GM23338 (cell line): ENCODE results near the gene TSPAN4. TPM values are rescaled to one million over a fixed set of nuclear protein-coding genes. Genes with fewer than 3 reads are reported as not detected.

Experiments
- ATAC-seq: fragments of 200-7000 bp; cut with Tn5 transposase; 3 replicates; pipeline ENCODE4 v1.9.1; 2020
- DNase-seq: peaks from one replicate; pipeline ENCODE4 v3.0.0-alpha.2; 2015; ENCODE audit warnings: low spot score
- H2AFZ ChIP-seq: fragments of 200-600 bp; sonication (generic); 2 replicates; pipeline ENCODE4 v1.8.0; 2016; ENCODE audit warnings: antibody characterized with exemption, mild to moderate bottlenecking, moderate library complexity
- H3F3A ChIP-seq: fragments of 200-600 bp; sonication (generic); replicated peaks from 2 replicates; pipeline ENCODE4 v1.8.0; 2017; ENCODE audit warnings: antibody characterized with exemption, mixed run types, low read depth
- H3K27ac ChIP-seq: fragments of 200-600 bp; sonication (generic); 2 replicates; pipeline ENCODE4 v1.6.1; 2016; ENCODE audit warnings: low read depth
- H3K27me3 ChIP-seq: fragments of 200-600 bp; sonication (generic); 2 replicates; pipeline ENCODE4 v1.8.0; 2016; ENCODE audit warnings: mild to moderate bottlenecking, mixed run types, moderate library complexity; ENCODE audit not compliant: insufficient read depth
- H3K36me3 ChIP-seq: fragments of 200-600 bp; sonication (generic); 2 replicates; pipeline ENCODE4 v1.8.0; 2016; ENCODE audit warnings: mild to moderate bottlenecking; ENCODE audit not compliant: insufficient read depth
- H3K4me1 ChIP-seq: fragments of 200-600 bp; sonication (generic); 2 replicates; pipeline ENCODE4 v1.8.0; 2016; ENCODE audit warnings: mild to moderate bottlenecking, moderate library complexity; ENCODE audit not compliant: insufficient read depth
- H3K4me2 ChIP-seq: fragments of 200-600 bp; sonication (generic); 2 replicates; pipeline ENCODE4 v1.7.1; 2017; ENCODE audit warnings: mixed run types
- H3K4me3 ChIP-seq: fragments of 200-600 bp; sonication (generic); 2 replicates; pipeline ENCODE4 v1.6.1; 2016; ENCODE audit warnings: mixed run types
- H3K79me2 ChIP-seq: fragments of 200-600 bp; sonication (generic); replicated peaks from 2 replicates; pipeline ENCODE4 v1.8.0; 2017; ENCODE audit warnings: mild to moderate bottlenecking; ENCODE audit not compliant: insufficient read depth
- H3K9me2 ChIP-seq: fragments of 200-600 bp; sonication (generic); 2 replicates; pipeline ENCODE4 v1.8.0; 2017; ENCODE audit not compliant: insufficient read depth
- H4K20me1 ChIP-seq: fragments of 200-600 bp; sonication (generic); replicated peaks from 2 replicates; pipeline ENCODE4 v1.8.0; 2017; ENCODE audit warnings: mild to moderate bottlenecking; ENCODE audit not compliant: insufficient read depth
- H3K27ac Mint-ChIP-seq: 2 replicates; pipeline ENCODE4 v1.8.0; 2020; ENCODE audit warnings: inconsistent platforms, mild to moderate bottlenecking, moderate library complexity, mixed read lengths
- H3K27me3 Mint-ChIP-seq: 3 replicates; pipeline ENCODE4 v1.8.0; 2022; ENCODE audit warnings: low read depth, mild to moderate bottlenecking, moderate library complexity, mixed read lengths, inconsistent platforms; ENCODE audit not compliant: insufficient read depth, poor library complexity
- H3K36me3 Mint-ChIP-seq: 3 replicates; pipeline ENCODE4 v1.8.0; 2021; ENCODE audit warnings: low read depth, mild to moderate bottlenecking, inconsistent platforms, moderate library complexity, mixed read lengths
- H3K4me1 Mint-ChIP-seq: 3 replicates; pipeline ENCODE4 v1.8.0; 2020; ENCODE audit warnings: mild to moderate bottlenecking, inconsistent platforms, mixed read lengths
- H3K4me3 Mint-ChIP-seq: 3 replicates; pipeline ENCODE4 v1.8.0; 2021; ENCODE audit warnings: moderate library complexity, mild to moderate bottlenecking, inconsistent platforms, mixed read lengths
- H3K9me3 Mint-ChIP-seq: 3 replicates; pipeline ENCODE4 v1.8.0; 2020; ENCODE audit warnings: moderate library complexity, mild to moderate bottlenecking, inconsistent platforms, mixed read lengths
- CREB1 ChIP-seq: fragments of 250-450 bp; sonication (Bioruptor Pico); IDR thresholded peaks from 2 replicates; pipeline ENCODE4 v1.5.0; 2020; ENCODE audit warnings: low read depth, mild to moderate bottlenecking, moderate library complexity
- EZH2 ChIP-seq: fragments of 200-600 bp; sonication (generic); IDR thresholded peaks from one replicate; pipeline ENCODE4 v1.8.0; 2017; ENCODE audit warnings: antibody characterized with exemption, mild to moderate bottlenecking, low read depth; ENCODE audit not compliant: unreplicated experiment
- EZH2phosphoT487 ChIP-seq: fragments of 200-600 bp; sonication (generic); IDR thresholded peaks from one replicate; pipeline ENCODE4 v1.8.1; 2018; ENCODE audit warnings: antibody characterized with exemption; ENCODE audit not compliant: unreplicated experiment
- JUNB ChIP-seq: IDR thresholded peaks from one replicate; pipeline ENCODE4 v1.6.1; 2016; ENCODE audit warnings: antibody characterized with exemption; ENCODE audit not compliant: unreplicated experiment
- NANOG ChIP-seq: IDR thresholded peaks from 2 replicates; pipeline ENCODE4 v1.6.1; 2016; ENCODE audit warnings: antibody characterized with exemption, borderline replicate concordance
- POLR2AphosphoS5 ChIP-seq: IDR thresholded peaks from 2 replicates; pipeline ENCODE4 v1.6.1; 2016; ENCODE audit warnings: antibody characterized with exemption, low read depth
- STAT1 ChIP-seq: IDR thresholded peaks from one replicate; pipeline ENCODE4 v1.6.1; 2016; ENCODE audit warnings: antibody characterized with exemption; ENCODE audit not compliant: unreplicated experiment
- ZNF114 ChIP-seq: fragments of 250-450 bp; sonication (Bioruptor Pico); IDR thresholded peaks from 2 replicates; pipeline ENCODE4 v1.5.0; 2020; ENCODE audit warnings: mild to moderate bottlenecking, moderate library complexity
- ZNF331 ChIP-seq: fragments of 250-450 bp; sonication (Bioruptor Pico); IDR thresholded peaks from 2 replicates; pipeline ENCODE4 v1.5.0; 2020; ENCODE audit warnings: low read depth, mild to moderate bottlenecking, moderate library complexity
- polyA plus RNA-seq: library from polyadenylated mRNA; unstranded; fragments of >200 nt; fragmentation: Nextera tagmentation; extraction: Ambion mirVana; gene quantifications from 2 replicates; pipeline ENCODE4 v1.2.1, GENCODE V29; 2016
- total RNA-seq: library from RNA; depleted of rRNA; stranded (reverse); fragments of >200 nt; shearing (Covaris generic); gene quantifications from 2 replicates; pipeline ENCODE4 v1.2.3, GENCODE V29; 2014
- TF ChIP-seq, protein P1 (sequence below): IDR thresholded peaks from 2 replicates; pipeline ENCODE4 v1.6.1; 2016; ENCODE audit warnings: antibody characterized with exemption
- TF ChIP-seq, protein P2 (sequence below), 2 experiments: fragments of 200-600 bp in 1 of 2; sonication (generic) in 1 of 2; conservative IDR thresholded peaks; 2 replicates each; pipeline versions ENCODE4 v1.5.1 to v1.6.1; 2016 to 2017; ENCODE audit warnings: antibody characterized with exemption in 2 of 2, low read depth in 2 of 2, mild to moderate bottlenecking in 2 of 2, moderate library complexity in 1 of 2
- TF ChIP-seq, protein P3 (sequence below): IDR thresholded peaks from one replicate; pipeline ENCODE4 v1.6.1; 2018; ENCODE audit warnings: antibody characterized with exemption; ENCODE audit not compliant: unreplicated experiment
- TF ChIP-seq, protein P4 (sequence below): fragments of 250-450 bp; sonication (Bioruptor Pico); IDR thresholded peaks from 2 replicates; pipeline ENCODE4 v1.5.0; 2020; ENCODE audit warnings: mild to moderate bottlenecking, moderate library complexity

The TSPAN4 gene
- total and polyA plus RNA-seq, 2 experiments from 2014 or later: 76.8 to 150 TPM

DNA sequence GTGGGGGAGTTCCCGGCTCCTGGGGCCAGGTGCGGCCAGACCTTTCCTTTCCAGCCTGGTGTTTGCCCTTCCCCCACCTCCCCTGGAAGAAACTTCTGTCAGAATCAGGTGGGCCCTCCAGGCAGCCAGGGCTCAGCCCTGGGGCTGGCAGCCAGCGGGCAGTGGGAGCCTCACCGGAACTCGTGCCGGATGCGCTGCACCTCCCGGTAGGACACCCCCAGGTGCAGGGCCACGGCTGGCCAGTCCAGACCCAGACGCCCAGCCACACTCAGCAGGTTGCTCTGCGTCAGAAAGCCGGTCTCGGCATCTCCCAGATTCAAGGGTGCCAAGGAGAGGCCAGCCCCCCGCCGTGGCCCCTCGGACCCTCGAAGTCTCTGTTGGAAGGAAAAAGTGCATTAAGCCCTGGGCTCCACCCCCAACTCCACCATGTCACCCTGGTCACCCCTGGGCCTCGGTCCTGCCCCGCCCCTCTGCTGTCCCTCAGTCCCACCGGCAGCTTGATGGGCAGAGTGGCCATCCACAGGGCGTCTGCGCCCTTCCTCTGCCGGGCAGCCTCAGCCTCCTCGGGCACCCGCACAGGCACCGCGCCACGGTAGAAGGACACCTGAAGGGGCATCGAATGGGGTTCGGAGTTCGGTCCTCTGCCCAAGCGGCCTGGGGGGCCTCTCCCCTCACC is 42.9 kb upstream of the TSPAN4 start:
- Histone ChIP-seq H3K79me2 (no peaks in the 10 kb centered on the region; the same call in 1 of the 2 replicates), H4K20me1 (no peaks in the 10 kb centered on the region), H3K27ac (no peak overlapping the region), H3K4me2 (no peak overlapping the region), H3K9me2 (no peaks in the 10 kb centered on the region), H3K4me1 (peaks cover 15% of the 10 kb centered on the region; the same call in 1 of the 2 replicates), H3K4me3 (no peak overlapping the region), H3K36me3 (no peaks in the 10 kb centered on the region), H3F3A (peaks cover 14% of the 10 kb centered on the region; the same call in 1 of the 2 replicates), H3K27me3 (no peaks in the 10 kb centered on the region), H2AFZ (no peak overlapping the region)
- peaks cover 14% of the 10 kb centered on the region; the same call in 2 of the 3 replicates for H3K4me1 Mint-ChIP-seq
- TF ChIP-seq EZH2phosphoT487 (no peak), CREB1 (CRISPR knock-in tag) (no peak), POLR2AphosphoS5 (no peak), JUNB (no peak), NANOG (no peak), ZNF331 (CRISPR knock-in tag) (no peak), ZNF114 (CRISPR knock-in tag) (no peak), STAT1 (no peak), EZH2 (no peak)
- TF ChIP-seq, protein P1, sequence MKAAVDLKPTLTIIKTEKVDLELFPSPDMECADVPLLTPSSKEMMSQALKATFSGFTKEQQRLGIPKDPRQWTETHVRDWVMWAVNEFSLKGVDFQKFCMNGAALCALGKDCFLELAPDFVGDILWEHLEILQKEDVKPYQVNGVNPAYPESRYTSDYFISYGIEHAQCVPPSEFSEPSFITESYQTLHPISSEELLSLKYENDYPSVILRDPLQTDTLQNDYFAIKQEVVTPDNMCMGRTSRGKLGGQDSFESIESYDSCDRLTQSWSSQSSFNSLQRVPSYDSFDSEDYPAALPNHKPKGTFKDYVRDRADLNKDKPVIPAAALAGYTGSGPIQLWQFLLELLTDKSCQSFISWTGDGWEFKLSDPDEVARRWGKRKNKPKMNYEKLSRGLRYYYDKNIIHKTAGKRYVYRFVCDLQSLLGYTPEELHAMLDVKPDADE: no peak
- TF ChIP-seq, protein P2, sequence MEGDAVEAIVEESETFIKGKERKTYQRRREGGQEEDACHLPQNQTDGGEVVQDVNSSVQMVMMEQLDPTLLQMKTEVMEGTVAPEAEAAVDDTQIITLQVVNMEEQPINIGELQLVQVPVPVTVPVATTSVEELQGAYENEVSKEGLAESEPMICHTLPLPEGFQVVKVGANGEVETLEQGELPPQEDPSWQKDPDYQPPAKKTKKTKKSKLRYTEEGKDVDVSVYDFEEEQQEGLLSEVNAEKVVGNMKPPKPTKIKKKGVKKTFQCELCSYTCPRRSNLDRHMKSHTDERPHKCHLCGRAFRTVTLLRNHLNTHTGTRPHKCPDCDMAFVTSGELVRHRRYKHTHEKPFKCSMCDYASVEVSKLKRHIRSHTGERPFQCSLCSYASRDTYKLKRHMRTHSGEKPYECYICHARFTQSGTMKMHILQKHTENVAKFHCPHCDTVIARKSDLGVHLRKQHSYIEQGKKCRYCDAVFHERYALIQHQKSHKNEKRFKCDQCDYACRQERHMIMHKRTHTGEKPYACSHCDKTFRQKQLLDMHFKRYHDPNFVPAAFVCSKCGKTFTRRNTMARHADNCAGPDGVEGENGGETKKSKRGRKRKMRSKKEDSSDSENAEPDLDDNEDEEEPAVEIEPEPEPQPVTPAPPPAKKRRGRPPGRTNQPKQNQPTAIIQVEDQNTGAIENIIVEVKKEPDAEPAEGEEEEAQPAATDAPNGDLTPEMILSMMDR (conservative IDR thresholded peaks at IDR 0.05; ENCODE audit: low read depth in 2 of 2): no peak
- TF ChIP-seq, protein P3, sequence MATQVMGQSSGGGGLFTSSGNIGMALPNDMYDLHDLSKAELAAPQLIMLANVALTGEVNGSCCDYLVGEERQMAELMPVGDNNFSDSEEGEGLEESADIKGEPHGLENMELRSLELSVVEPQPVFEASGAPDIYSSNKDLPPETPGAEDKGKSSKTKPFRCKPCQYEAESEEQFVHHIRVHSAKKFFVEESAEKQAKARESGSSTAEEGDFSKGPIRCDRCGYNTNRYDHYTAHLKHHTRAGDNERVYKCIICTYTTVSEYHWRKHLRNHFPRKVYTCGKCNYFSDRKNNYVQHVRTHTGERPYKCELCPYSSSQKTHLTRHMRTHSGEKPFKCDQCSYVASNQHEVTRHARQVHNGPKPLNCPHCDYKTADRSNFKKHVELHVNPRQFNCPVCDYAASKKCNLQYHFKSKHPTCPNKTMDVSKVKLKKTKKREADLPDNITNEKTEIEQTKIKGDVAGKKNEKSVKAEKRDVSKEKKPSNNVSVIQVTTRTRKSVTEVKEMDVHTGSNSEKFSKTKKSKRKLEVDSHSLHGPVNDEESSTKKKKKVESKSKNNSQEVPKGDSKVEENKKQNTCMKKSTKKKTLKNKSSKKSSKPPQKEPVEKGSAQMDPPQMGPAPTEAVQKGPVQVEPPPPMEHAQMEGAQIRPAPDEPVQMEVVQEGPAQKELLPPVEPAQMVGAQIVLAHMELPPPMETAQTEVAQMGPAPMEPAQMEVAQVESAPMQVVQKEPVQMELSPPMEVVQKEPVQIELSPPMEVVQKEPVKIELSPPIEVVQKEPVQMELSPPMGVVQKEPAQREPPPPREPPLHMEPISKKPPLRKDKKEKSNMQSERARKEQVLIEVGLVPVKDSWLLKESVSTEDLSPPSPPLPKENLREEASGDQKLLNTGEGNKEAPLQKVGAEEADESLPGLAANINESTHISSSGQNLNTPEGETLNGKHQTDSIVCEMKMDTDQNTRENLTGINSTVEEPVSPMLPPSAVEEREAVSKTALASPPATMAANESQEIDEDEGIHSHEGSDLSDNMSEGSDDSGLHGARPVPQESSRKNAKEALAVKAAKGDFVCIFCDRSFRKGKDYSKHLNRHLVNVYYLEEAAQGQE: no peak
- TF ChIP-seq, protein P4, sequence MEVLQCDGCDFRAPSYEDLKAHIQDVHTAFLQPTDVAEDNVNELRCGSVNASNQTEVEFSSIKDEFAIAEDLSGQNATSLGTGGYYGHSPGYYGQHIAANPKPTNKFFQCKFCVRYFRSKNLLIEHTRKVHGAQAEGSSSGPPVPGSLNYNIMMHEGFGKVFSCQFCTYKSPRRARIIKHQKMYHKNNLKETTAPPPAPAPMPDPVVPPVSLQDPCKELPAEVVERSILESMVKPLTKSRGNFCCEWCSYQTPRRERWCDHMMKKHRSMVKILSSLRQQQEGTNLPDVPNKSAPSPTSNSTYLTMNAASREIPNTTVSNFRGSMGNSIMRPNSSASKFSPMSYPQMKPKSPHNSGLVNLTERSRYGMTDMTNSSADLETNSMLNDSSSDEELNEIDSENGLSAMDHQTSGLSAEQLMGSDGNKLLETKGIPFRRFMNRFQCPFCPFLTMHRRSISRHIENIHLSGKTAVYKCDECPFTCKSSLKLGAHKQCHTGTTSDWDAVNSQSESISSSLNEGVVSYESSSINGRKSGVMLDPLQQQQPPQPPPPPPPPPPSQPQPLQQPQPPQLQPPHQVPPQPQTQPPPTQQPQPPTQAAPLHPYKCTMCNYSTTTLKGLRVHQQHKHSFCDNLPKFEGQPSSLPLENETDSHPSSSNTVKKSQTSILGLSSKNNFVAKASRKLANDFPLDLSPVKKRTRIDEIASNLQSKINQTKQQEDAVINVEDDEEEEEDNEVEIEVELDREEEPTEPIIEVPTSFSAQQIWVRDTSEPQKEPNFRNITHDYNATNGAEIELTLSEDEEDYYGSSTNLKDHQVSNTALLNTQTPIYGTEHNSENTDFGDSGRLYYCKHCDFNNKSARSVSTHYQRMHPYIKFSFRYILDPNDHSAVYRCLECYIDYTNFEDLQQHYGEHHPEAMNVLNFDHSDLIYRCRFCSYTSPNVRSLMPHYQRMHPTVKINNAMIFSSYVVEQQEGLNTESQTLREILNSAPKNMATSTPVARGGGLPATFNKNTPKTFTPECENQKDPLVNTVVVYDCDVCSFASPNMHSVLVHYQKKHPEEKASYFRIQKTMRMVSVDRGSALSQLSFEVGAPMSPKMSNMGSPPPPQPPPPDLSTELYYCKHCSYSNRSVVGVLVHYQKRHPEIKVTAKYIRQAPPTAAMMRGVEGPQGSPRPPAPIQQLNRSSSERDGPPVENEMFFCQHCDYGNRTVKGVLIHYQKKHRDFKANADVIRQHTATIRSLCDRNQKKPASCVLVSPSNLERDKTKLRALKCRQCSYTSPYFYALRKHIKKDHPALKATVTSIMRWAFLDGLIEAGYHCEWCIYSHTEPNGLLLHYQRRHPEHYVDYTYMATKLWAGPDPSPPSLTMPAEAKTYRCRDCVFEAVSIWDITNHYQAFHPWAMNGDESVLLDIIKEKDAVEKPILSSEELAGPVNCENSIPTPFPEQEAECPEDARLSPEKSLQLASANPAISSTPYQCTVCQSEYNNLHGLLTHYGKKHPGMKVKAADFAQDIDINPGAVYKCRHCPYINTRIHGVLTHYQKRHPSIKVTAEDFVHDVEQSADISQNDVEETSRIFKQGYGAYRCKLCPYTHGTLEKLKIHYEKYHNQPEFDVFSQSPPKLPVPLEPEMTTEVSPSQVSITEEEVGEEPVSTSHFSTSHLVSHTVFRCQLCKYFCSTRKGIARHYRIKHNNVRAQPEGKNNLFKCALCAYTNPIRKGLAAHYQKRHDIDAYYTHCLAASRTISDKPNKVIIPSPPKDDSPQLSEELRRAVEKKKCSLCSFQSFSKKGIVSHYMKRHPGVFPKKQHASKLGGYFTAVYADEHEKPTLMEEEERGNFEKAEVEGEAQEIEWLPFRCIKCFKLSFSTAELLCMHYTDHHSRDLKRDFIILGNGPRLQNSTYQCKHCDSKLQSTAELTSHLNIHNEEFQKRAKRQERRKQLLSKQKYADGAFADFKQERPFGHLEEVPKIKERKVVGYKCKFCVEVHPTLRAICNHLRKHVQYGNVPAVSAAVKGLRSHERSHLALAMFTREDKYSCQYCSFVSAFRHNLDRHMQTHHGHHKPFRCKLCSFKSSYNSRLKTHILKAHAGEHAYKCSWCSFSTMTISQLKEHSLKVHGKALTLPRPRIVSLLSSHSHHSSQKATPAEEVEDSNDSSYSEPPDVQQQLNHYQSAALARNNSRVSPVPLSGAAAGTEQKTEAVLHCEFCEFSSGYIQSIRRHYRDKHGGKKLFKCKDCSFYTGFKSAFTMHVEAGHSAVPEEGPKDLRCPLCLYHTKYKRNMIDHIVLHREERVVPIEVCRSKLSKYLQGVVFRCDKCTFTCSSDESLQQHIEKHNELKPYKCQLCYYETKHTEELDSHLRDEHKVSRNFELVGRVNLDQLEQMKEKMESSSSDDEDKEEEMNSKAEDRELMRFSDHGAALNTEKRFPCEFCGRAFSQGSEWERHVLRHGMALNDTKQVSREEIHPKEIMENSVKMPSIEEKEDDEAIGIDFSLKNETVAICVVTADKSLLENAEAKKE (CRISPR knock-in tag): no peak
- peaks cover 11% of the 10 kb centered on the region for H3K27me3 Mint-ChIP-seq
- H3K27ac Mint-ChIP-seq: no peak overlapping the region
- DNase-seq (no peak), ATAC-seq (no peak)
- peaks cover 2% of the 10 kb centered on the region; the same call in 1 of the 3 replicates for H3K36me3 Mint-ChIP-seq
- H3K4me3 Mint-ChIP-seq: no peak overlapping the region
- H3K9me3 Mint-ChIP-seq: no peaks in the 10 kb centered on the region
